ENCODE measurements around the gene MED25.

The MED25 gene

DNA sequence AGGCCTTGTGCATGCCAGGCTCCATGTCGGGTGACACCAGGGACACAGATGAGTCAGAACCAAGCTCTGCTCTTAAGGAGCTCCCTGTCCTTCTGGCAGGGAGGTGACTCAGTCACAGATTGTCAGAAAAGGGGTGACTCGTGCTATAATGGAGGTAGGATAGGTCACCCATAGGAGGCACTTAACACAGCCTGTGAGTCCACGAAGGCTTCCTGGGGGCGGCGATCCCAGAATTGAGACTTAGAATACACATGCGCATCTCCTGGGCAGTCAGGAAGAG lies 24.6 kb upstream of the MED25 start:
- no peak for ATAC-seq (ENCODE audit: low read depth)
- TF ChIP-seq, protein P1, sequence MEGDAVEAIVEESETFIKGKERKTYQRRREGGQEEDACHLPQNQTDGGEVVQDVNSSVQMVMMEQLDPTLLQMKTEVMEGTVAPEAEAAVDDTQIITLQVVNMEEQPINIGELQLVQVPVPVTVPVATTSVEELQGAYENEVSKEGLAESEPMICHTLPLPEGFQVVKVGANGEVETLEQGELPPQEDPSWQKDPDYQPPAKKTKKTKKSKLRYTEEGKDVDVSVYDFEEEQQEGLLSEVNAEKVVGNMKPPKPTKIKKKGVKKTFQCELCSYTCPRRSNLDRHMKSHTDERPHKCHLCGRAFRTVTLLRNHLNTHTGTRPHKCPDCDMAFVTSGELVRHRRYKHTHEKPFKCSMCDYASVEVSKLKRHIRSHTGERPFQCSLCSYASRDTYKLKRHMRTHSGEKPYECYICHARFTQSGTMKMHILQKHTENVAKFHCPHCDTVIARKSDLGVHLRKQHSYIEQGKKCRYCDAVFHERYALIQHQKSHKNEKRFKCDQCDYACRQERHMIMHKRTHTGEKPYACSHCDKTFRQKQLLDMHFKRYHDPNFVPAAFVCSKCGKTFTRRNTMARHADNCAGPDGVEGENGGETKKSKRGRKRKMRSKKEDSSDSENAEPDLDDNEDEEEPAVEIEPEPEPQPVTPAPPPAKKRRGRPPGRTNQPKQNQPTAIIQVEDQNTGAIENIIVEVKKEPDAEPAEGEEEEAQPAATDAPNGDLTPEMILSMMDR (IDR thresholded peaks at IDR 0.05; ENCODE audit: poor library complexity, severe bottlenecking), result no peak
- H3K27ac ChIP-seq (ENCODE audit: poor library complexity, severe bottlenecking), result no peak overlapping the region
- H3K36me3 ChIP-seq (ENCODE audit: low read depth), result peaks cover 53% of the 10 kb centered on the region
- H3K27me3 ChIP-seq (ENCODE audit: insufficient read depth, poor library complexity, severe bottlenecking), result no peaks in the 10 kb centered on the region
- H3K9me3 ChIP-seq (ENCODE audit: severe bottlenecking), result no peaks in the 10 kb centered on the region
- H3K4me3 ChIP-seq (ENCODE audit: severe bottlenecking), result no peak overlapping the region
- H3K4me1 ChIP-seq (ENCODE audit: insufficient read depth, poor library complexity, severe bottlenecking), result no peaks in the 10 kb centered on the region
- no peak for DNase-seq (ENCODE audit: low spot score)

DNA sequence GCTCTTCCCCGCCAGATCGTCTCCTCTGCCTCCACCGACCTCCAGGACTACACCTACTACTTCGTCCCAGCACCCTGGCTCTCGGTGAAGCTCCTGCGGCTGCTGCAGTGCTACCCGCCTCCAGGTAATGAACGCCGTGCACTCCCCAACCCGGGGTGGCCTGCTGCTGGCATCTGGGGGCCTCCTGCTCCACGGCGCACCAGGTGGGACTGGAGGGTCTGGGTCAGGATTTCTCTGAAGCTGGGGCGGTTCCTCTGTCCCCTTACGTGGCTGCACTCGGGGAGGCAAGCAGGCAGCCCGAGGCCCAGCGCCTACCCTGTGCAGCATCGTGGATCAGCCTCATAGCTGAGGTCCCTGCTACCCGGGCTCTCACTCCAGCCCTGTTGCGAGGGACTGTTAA lies 22.5 kb upstream of the MED25 start:
- peak; percentile 51 for DNase-seq (ENCODE audit: low spot score)
- TF ChIP-seq, protein P1 (IDR thresholded peaks at IDR 0.05; ENCODE audit: poor library complexity, severe bottlenecking), result no peak
- no peaks in the 10 kb centered on the region for H3K27me3 ChIP-seq (ENCODE audit: insufficient read depth, poor library complexity, severe bottlenecking)
- no peak overlapping the region for H3K4me3 ChIP-seq (ENCODE audit: severe bottlenecking)
- H3K4me1 ChIP-seq (ENCODE audit: insufficient read depth, poor library complexity, severe bottlenecking), result no peaks in the 10 kb centered on the region
- H3K9me3 ChIP-seq (ENCODE audit: severe bottlenecking), result no peaks in the 10 kb centered on the region
- no peak for ATAC-seq (ENCODE audit: low read depth)
- peaks cover 67% of the 10 kb centered on the region for H3K36me3 ChIP-seq (ENCODE audit: low read depth)
- no peak overlapping the region for H3K27ac ChIP-seq (ENCODE audit: poor library complexity, severe bottlenecking)

DNA sequence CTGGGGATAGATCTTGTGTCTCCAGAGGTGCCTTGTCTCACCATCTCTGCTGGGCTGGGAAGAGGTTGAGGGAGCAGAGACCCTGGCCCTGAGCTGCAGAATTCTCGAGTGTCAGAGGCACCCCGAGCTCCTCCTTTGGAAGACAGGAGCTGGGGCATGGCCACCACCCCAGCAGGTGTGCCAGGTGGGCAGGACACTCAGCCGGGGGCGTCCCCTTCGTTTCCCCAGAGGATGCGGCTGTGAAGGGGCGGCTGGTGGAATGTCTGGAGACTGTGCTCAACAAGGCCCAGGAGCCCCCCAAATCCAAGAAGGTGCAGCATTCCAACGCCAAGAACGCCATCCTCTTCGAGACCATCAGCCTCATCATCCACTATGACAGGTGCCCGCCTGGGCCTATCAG lies 19.5 kb upstream of the MED25 start:
- peaks cover 61% of the 10 kb centered on the region for H3K36me3 ChIP-seq (ENCODE audit: low read depth)

DNA sequence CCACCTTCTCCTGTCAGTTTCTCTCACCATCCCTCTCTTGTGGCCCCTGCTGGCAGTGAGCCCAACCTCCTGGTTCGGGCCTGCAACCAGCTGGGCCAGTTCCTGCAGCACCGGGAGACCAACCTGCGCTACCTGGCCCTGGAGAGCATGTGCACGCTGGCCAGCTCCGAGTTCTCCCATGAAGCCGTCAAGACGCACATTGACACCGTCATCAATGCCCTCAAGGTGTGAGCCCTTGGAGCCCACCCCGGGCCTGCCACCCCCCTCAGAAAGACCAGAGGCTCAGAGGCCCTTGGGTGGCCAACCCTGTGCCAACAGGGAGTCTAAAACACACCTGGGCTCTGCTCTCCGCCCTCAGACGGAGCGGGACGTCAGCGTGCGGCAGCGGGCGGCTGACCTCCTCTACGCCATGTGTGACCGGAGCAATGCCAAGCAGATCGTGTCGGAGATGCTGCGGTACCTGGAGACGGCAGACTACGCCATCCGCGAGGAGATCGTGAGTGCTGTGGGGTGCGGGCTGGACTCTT lies 18.8 kb upstream of the MED25 start:
- no peak overlapping the region for H3K4me3 ChIP-seq (ENCODE audit: severe bottlenecking)
- H3K9me3 ChIP-seq (ENCODE audit: severe bottlenecking), result no peaks in the 10 kb centered on the region
- peaks cover 66% of the 10 kb centered on the region for H3K36me3 ChIP-seq (ENCODE audit: low read depth)
- no peak overlapping the region for H3K27ac ChIP-seq (ENCODE audit: poor library complexity, severe bottlenecking)
- no peak for DNase-seq (ENCODE audit: low spot score)
- TF ChIP-seq, protein P1 (IDR thresholded peaks at IDR 0.05; ENCODE audit: poor library complexity, severe bottlenecking), result no peak
- ATAC-seq (ENCODE audit: low read depth), result no peak
- no peaks in the 10 kb centered on the region for H3K4me1 ChIP-seq (ENCODE audit: insufficient read depth, poor library complexity, severe bottlenecking)
- H3K27me3 ChIP-seq (ENCODE audit: insufficient read depth, poor library complexity, severe bottlenecking), result no peaks in the 10 kb centered on the region

More for the DNA sequence above, 19.5 kb upstream of the MED25 start:
- DNase-seq (ENCODE audit: low spot score) (no peak), ATAC-seq (ENCODE audit: low read depth) (no peak)
- Histone ChIP-seq H3K27me3 (ENCODE audit: insufficient read depth, poor library complexity, severe bottlenecking) (no peaks in the 10 kb centered on the region), H3K27ac (ENCODE audit: poor library complexity, severe bottlenecking) (no peak overlapping the region), H3K4me3 (ENCODE audit: severe bottlenecking) (no peak overlapping the region), H3K9me3 (ENCODE audit: severe bottlenecking) (no peaks in the 10 kb centered on the region), H3K4me1 (ENCODE audit: insufficient read depth, poor library complexity, severe bottlenecking) (no peaks in the 10 kb centered on the region)
- TF ChIP-seq, protein P1 (IDR thresholded peaks at IDR 0.05; ENCODE audit: poor library complexity, severe bottlenecking), result no peak

DNA sequence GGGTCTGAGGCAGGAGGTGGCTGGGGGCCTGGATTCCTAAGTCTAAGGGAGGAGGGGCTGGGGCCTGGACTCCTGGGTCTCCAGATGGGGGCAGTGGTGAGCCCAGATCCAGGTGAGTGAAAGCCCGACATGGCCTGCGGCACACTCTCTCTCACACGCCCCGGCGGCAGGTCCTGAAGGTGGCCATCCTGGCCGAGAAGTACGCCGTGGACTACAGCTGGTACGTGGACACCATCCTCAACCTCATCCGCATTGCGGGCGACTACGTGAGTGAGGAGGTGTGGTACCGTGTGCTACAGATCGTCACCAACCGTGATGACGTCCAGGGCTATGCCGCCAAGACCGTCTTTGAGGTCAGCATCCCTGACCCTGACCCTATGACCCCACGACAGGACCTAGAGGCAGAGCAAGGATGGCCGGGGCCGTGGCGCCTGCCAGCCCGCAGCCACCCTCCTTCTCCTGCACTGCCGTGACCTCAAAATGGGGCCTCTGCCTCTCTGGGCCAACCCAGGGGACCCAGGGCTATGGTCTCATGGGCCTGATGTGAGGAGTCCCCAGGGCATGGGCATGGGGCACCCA lies 18.2 kb upstream of the MED25 start:
- H3K27ac ChIP-seq (ENCODE audit: poor library complexity, severe bottlenecking), result no peak overlapping the region
- no peaks in the 10 kb centered on the region for H3K9me3 ChIP-seq (ENCODE audit: severe bottlenecking)
- no peak overlapping the region for H3K4me3 ChIP-seq (ENCODE audit: severe bottlenecking)
- H3K27me3 ChIP-seq (ENCODE audit: insufficient read depth, poor library complexity, severe bottlenecking), result no peaks in the 10 kb centered on the region
- H3K4me1 ChIP-seq (ENCODE audit: insufficient read depth, poor library complexity, severe bottlenecking), result no peaks in the 10 kb centered on the region
- DNase-seq (ENCODE audit: low spot score), result no peak
- TF ChIP-seq, protein P1 (IDR thresholded peaks at IDR 0.05; ENCODE audit: poor library complexity, severe bottlenecking), result no peak
- no peak for ATAC-seq (ENCODE audit: low read depth)
- peaks cover 70% of the 10 kb centered on the region for H3K36me3 ChIP-seq (ENCODE audit: low read depth)
